ENCODE results near the gene UBE4A.

DNA sequence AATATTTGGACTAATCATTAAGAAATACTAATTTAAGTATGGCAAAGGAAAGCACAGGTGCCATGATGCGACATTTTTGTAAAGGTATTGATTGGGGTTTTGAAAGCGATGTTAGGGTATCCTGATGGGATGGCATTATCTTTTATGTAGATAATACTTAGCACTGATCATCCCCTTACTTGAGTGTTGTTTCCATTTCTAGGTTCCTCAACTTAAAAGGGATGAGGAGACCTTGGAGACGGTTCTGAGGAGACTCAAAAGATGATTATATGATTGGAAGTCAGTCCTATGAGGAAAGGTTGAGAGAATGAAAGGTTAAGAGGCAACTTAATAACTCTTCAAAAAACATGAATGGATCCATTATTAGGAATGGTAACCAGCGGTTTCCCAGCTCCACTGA, 88.0 kb downstream of the UBE4A start:
- TF ChIP-seq, protein P1, sequence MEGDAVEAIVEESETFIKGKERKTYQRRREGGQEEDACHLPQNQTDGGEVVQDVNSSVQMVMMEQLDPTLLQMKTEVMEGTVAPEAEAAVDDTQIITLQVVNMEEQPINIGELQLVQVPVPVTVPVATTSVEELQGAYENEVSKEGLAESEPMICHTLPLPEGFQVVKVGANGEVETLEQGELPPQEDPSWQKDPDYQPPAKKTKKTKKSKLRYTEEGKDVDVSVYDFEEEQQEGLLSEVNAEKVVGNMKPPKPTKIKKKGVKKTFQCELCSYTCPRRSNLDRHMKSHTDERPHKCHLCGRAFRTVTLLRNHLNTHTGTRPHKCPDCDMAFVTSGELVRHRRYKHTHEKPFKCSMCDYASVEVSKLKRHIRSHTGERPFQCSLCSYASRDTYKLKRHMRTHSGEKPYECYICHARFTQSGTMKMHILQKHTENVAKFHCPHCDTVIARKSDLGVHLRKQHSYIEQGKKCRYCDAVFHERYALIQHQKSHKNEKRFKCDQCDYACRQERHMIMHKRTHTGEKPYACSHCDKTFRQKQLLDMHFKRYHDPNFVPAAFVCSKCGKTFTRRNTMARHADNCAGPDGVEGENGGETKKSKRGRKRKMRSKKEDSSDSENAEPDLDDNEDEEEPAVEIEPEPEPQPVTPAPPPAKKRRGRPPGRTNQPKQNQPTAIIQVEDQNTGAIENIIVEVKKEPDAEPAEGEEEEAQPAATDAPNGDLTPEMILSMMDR (conservative IDR thresholded peaks at IDR 0.05; ENCODE audit: low read depth, low read length), result no peak
- no peak for TF ChIP-seq SMC3 (IDR thresholded peaks at IDR 0.05; ENCODE audit: low read depth, low read length)
